ENCODE data around the gene E2F4.

- TF ChIP-seq, protein P1, sequence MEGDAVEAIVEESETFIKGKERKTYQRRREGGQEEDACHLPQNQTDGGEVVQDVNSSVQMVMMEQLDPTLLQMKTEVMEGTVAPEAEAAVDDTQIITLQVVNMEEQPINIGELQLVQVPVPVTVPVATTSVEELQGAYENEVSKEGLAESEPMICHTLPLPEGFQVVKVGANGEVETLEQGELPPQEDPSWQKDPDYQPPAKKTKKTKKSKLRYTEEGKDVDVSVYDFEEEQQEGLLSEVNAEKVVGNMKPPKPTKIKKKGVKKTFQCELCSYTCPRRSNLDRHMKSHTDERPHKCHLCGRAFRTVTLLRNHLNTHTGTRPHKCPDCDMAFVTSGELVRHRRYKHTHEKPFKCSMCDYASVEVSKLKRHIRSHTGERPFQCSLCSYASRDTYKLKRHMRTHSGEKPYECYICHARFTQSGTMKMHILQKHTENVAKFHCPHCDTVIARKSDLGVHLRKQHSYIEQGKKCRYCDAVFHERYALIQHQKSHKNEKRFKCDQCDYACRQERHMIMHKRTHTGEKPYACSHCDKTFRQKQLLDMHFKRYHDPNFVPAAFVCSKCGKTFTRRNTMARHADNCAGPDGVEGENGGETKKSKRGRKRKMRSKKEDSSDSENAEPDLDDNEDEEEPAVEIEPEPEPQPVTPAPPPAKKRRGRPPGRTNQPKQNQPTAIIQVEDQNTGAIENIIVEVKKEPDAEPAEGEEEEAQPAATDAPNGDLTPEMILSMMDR (IDR thresholded peaks at IDR 0.05): no peak
- TF ChIP-seq POLR2AphosphoS5 (IDR thresholded peaks at IDR 0.05): no peak
- TF ChIP-seq POLR2A (IDR thresholded peaks at IDR 0.05): no peak
These were observed 32.0 kb downstream of the E2F4 start for GRCh38 chr16:67223992-67224391.

Data from stomach (tissue), 4 donors.